HCT116 (cell line): ENCODE results near the gene ABCG1. TPM values are rescaled to one million over a fixed set of nuclear protein-coding genes. Genes with fewer than 3 reads are reported as not detected.

Experiments
- ATAC-seq: fragments of 200-7000 bp; cut with Tn5 transposase; 2 replicates; pipeline ENCODE4 v1.9.1; 2020; ENCODE audit warnings: mild to moderate bottlenecking, moderate library complexity
- BruUV-seq: library from RNA; stranded (reverse); fragments of 400-500 nt; replicated peaks from 2 replicates; lab custom pipeline; 2021; lab: Mats Ljungman, UMichigan
- CTCF ChIA-PET: fragments of 300-600 bp; sonication (Branson Sonifier 250); formaldehyde crosslinking; loops from one replicate; lab custom pipeline; 2021; ENCODE audit warnings: antibody characterized with exemption; lab: Charles Lee
- POLR2A ChIA-PET: fragments of 300-600, 350-600 bp; sonication (Branson Sonifier 250); formaldehyde crosslinking; loops from one replicate; lab custom pipeline; 2021; ENCODE audit warnings: antibody characterized with exemption; lab: Charles Lee
- RAD21 ChIA-PET, 2 experiments: fragments of 300-600 bp; sonication (Branson Sonifier 250); formaldehyde crosslinking; loops; one replicate each; lab custom pipeline; 2023; ENCODE audit warnings: low total read pairs in 2 of 2; ENCODE audit not compliant: uncharacterized antibody in 2 of 2, unreplicated experiment in 2 of 2, low non-redundant PET in 1 of 2; lab: Charles Lee
- DNase-seq: peaks from one replicate; pipeline ENCODE4 v3.0.0-alpha.2; 2010; ENCODE audit warnings: low read depth, low spot score
- H2AFZ ChIP-seq: fragments of 200-600 bp; shearing (Covaris generic), sonication (generic); 2 replicates; pipeline ENCODE4 v1.6.1; 2017; ENCODE audit warnings: low read depth, mixed run types, mixed read lengths, antibody characterized with exemption, low read length; ENCODE audit not compliant: poor library complexity, severe bottlenecking
- H3K27ac ChIP-seq: 2 replicates; pipeline ENCODE4 v1.5.1; 2012; ENCODE audit warnings: low read depth, low read length
- H3K27me3 ChIP-seq: fragments of 200-600 bp; sonication (generic); 2 replicates; pipeline ENCODE4 v1.6.1; 2016; ENCODE audit warnings: mixed run types, low read length, mixed read lengths; ENCODE audit not compliant: insufficient read depth
- H3K36me3 ChIP-seq, 2 experiments: fragments of 200-500 bp in 1 of 2; fragments of 200-600 bp in 1 of 2; sonication (Bioruptor generic) in 1 of 2; sonication (generic) in 1 of 2; 2 replicates each; pipeline versions ENCODE4 v1.5.1 to v1.6.1; 2014 to 2016; ENCODE audit warnings: low read length in 2 of 2, inconsistent platforms in 1 of 2, mixed read lengths in 1 of 2, mixed run types in 1 of 2; ENCODE audit not compliant: insufficient read depth in 2 of 2, control insufficient read depth in 1 of 2
- H3K4me1 ChIP-seq, 2 experiments: fragments of 200-600 bp in 1 of 2; sonication (generic) in 1 of 2; 2 replicates each; pipeline versions ENCODE4 v1.5.1 to v1.6.1; 2012 to 2017; ENCODE audit warnings: low read length in 2 of 2, inconsistent platforms in 1 of 2, mild to moderate bottlenecking in 1 of 2, mixed read lengths in 1 of 2, mixed run types in 1 of 2, moderate library complexity in 1 of 2; ENCODE audit not compliant: insufficient read depth in 2 of 2, control insufficient read depth in 1 of 2
- H3K4me2 ChIP-seq: fragments of 200-600 bp; sonication (generic); 2 replicates; pipeline ENCODE4 v1.6.1; 2017; ENCODE audit warnings: mixed run types, low read length, mixed read lengths
- H3K4me3 ChIP-seq, 2 experiments: fragments of 200-600 bp in 1 of 2; sonication (generic) in 1 of 2; replicated peaks in 1 of 2; 2 replicates each; pipeline ENCODE4 v1.5.1; 2011 to 2016; ENCODE audit warnings: low read length in 2 of 2, control low read depth in 1 of 2, low read depth in 1 of 2, mild to moderate bottlenecking in 1 of 2, mixed read lengths in 1 of 2, mixed run types in 1 of 2
- H3K79me2 ChIP-seq: fragments of 200-600 bp; sonication (generic); 2 replicates; pipeline ENCODE4 v1.6.1; 2017; ENCODE audit warnings: mild to moderate bottlenecking, mixed run types, low read length, moderate library complexity, mixed read lengths; ENCODE audit not compliant: insufficient read depth
- H3K9ac ChIP-seq: fragments of 200-600 bp; sonication (generic); 2 replicates; pipeline ENCODE4 v1.6.1; 2016; ENCODE audit warnings: low read length, mixed read lengths
- H3K9me2 ChIP-seq: fragments of 200-600 bp; sonication (generic), shearing (Covaris generic); 2 replicates; pipeline ENCODE4 v1.6.1; 2017; ENCODE audit warnings: mixed run types, mild to moderate bottlenecking, moderate library complexity; ENCODE audit not compliant: insufficient read depth
- H3K9me3 ChIP-seq, 2 experiments: fragments of 200-500 bp in 1 of 2; fragments of 200-600 bp in 1 of 2; sonication (Bioruptor generic) in 1 of 2; sonication (generic) in 1 of 2; 2 replicates each; pipeline ENCODE4 v1.6.1; 2014 to 2017; ENCODE audit warnings: low read length in 2 of 2, mixed read lengths in 2 of 2, inconsistent platforms in 1 of 2, low read depth in 1 of 2, mild to moderate bottlenecking in 1 of 2, mixed run types in 1 of 2, moderate library complexity in 1 of 2; ENCODE audit not compliant: control insufficient read depth in 1 of 2, insufficient read depth in 1 of 2
- H4K20me1 ChIP-seq: fragments of 200-600 bp; sonication (generic), shearing (Covaris generic); 2 replicates; pipeline ENCODE4 v1.6.1; 2017; ENCODE audit warnings: mixed run types, mild to moderate bottlenecking, moderate library complexity; ENCODE audit not compliant: insufficient read depth
- CBX3 ChIP-seq: IDR thresholded peaks from 2 replicates; pipeline ENCODE4 v1.6.1; 2012; ENCODE audit warnings: low read depth
- CEBPB ChIP-seq: IDR thresholded peaks from 2 replicates; pipeline ENCODE4 v1.6.1; 2012; ENCODE audit warnings: low read depth
- EGR1 ChIP-seq: IDR thresholded peaks from 2 replicates; pipeline ENCODE4 v1.6.1; 2012; ENCODE audit warnings: low read depth
- ELF1 ChIP-seq: IDR thresholded peaks from 2 replicates; pipeline ENCODE4 v1.6.1; 2012; ENCODE audit warnings: low read depth, borderline replicate concordance
- EZH2 ChIP-seq: fragments of 200-600 bp; sonication (generic); IDR thresholded peaks from 2 replicates; pipeline ENCODE4 v1.6.1; 2017; ENCODE audit warnings: antibody characterized with exemption, mixed run types
- EZH2phosphoT487 ChIP-seq: fragments of 200-600 bp; IDR thresholded peaks from 2 replicates; pipeline ENCODE4 v1.6.1; 2018; ENCODE audit warnings: antibody characterized with exemption, borderline replicate concordance
- FOSL1 ChIP-seq: IDR thresholded peaks from 2 replicates; pipeline ENCODE4 v1.6.1; 2012; ENCODE audit warnings: low read depth
- JUND ChIP-seq: IDR thresholded peaks from 2 replicates; pipeline ENCODE4 v1.6.1; 2012
- POLR2A ChIP-seq: IDR thresholded peaks from 2 replicates; pipeline ENCODE4 v1.7.0; 2011; ENCODE audit warnings: borderline replicate concordance; ENCODE audit not compliant: insufficient read depth, insufficient read length; ENCODE audit errors: extremely low read depth
- POLR2AphosphoS5 ChIP-seq: IDR thresholded peaks from 2 replicates; pipeline ENCODE4 v1.6.1; 2011; ENCODE audit warnings: mild to moderate bottlenecking, low read depth, low read length, moderate library complexity
- RAD21 ChIP-seq: IDR thresholded peaks from 2 replicates; pipeline ENCODE4 v1.6.1; 2012; ENCODE audit warnings: low read depth, mild to moderate bottlenecking
- SIN3A ChIP-seq: IDR thresholded peaks from 2 replicates; pipeline ENCODE4 v1.6.1; 2012; ENCODE audit warnings: low read depth
- SP1 ChIP-seq: IDR thresholded peaks from 2 replicates; pipeline ENCODE4 v1.6.1; 2012; ENCODE audit warnings: low read depth
- TCF7L2 ChIP-seq: IDR thresholded peaks from 2 replicates; pipeline ENCODE4 v1.7.0; 2011; ENCODE audit warnings: borderline replicate concordance, inconsistent platforms; ENCODE audit not compliant: insufficient read depth, insufficient read length; ENCODE audit errors: extremely low read depth
- ZFX ChIP-seq: fragments of 450-650 bp; IDR thresholded peaks from 2 replicates; pipeline ENCODE4 v1.6.1; 2017
- ZNF274 ChIP-seq: fragments of 200-500 bp; sonication (Bioruptor generic); IDR thresholded peaks from 2 replicates; pipeline ENCODE4 v1.6.1; 2014; ENCODE audit warnings: mild to moderate bottlenecking, low read depth, low read length, inconsistent platforms
- intact Hi-C: fragments of 100-400 bp; cut with micrococcal nuclease; formaldehyde crosslinking; loops from 2 replicates; pipeline ENCODE4 v1.10.0; 2022
- total RNA-seq: library from RNA; stranded (reverse); gene quantifications from one replicate; pipeline ENCODE4 v1.2.1, GENCODE V29; 2021; ENCODE audit not compliant: unreplicated experiment
- TF ChIP-seq, protein P1 (sequence below): IDR thresholded peaks from 2 replicates; pipeline ENCODE4 v1.6.1; 2011; ENCODE audit warnings: mild to moderate bottlenecking, low read length, moderate library complexity; ENCODE audit not compliant: insufficient replicate concordance; ENCODE audit errors: extremely low read depth
- TF ChIP-seq, protein P2 (sequence below): IDR thresholded peaks from 2 replicates; pipeline ENCODE4 v1.6.1; 2012

ABCG1 gene
- total RNA-seq, 1 experiment from 2014 or later, result 1.6 TPM

DNA sequence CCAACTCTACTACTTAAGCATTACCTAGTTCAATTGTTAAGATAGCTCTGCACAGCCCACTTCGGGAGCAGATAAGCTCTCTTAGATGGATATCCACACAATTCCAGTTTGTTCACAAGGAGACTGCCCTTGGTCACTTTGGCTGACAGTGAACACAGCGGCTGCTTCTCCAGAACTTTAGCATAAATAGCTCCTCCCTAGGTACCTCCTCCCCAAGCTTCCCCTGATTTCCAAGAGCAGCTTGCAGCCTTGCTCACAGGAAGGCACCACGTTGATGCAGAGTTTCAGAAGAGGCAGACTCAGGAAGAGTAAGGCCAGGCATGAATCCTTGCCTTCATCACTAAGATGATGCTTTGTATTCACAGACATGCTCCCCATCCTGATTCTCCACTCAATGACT, 71.6 kb downstream of the ABCG1 start:
- Histone ChIP-seq H3K9me3 (no peaks in the 10 kb centered on the region; a peak in 1 of 4 replicates), H3K4me3 (no peak overlapping the region), H3K27ac (no peak overlapping the region), H4K20me1 (no peaks in the 10 kb centered on the region), H3K4me1 (no peaks in the 10 kb centered on the region), H3K9me2 (no peaks in the 10 kb centered on the region), H3K9ac (no peak overlapping the region), H2AFZ (no peak overlapping the region), H3K4me2 (no peak overlapping the region), H3K36me3 (no peaks in the 10 kb centered on the region)
- DNase-seq, result no peak
- ChIA-PET POLR2A (no interaction called here), CTCF (no interaction called here), RAD21 (no interaction called here)
- BruUV-seq, result no TSS peak
- no peak for TF ChIP-seq SP1
- TF ChIP-seq, protein P1, sequence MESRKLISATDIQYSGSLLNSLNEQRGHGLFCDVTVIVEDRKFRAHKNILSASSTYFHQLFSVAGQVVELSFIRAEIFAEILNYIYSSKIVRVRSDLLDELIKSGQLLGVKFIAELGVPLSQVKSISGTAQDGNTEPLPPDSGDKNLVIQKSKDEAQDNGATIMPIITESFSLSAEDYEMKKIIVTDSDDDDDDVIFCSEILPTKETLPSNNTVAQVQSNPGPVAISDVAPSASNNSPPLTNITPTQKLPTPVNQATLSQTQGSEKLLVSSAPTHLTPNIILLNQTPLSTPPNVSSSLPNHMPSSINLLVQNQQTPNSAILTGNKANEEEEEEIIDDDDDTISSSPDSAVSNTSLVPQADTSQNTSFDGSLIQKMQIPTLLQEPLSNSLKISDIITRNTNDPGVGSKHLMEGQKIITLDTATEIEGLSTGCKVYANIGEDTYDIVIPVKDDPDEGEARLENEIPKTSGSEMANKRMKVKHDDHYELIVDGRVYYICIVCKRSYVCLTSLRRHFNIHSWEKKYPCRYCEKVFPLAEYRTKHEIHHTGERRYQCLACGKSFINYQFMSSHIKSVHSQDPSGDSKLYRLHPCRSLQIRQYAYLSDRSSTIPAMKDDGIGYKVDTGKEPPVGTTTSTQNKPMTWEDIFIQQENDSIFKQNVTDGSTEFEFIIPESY, result no peak
- no peak for TF ChIP-seq JUND
- TF ChIP-seq ZFX, result no peak
- TF ChIP-seq ELF1, result no peak
- TF ChIP-seq, protein P2, sequence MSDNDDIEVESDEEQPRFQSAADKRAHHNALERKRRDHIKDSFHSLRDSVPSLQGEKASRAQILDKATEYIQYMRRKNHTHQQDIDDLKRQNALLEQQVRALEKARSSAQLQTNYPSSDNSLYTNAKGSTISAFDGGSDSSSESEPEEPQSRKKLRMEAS, result no peak
- no peak for TF ChIP-seq CEBPB
- TF ChIP-seq POLR2A, result no peak
- TF ChIP-seq EGR1, result no peak
- no peak for TF ChIP-seq ZNF274
- no peak for TF ChIP-seq CBX3
- no peak for TF ChIP-seq SIN3A
- TF ChIP-seq TCF7L2, result no peak
- TF ChIP-seq EZH2, result no peak
- no peak for TF ChIP-seq RAD21
- no peak for TF ChIP-seq FOSL1
- TF ChIP-seq EZH2phosphoT487, result no peak
- TF ChIP-seq POLR2AphosphoS5, result no peak
- TF ChIP-seq, all 23 proteins: peak for 0
- intact Hi-C loops, result no loop called here
- ATAC-seq, result no peak
- no peaks in the 10 kb centered on the region for H3K79me2 ChIP-seq
- H3K27me3 ChIP-seq, result no peaks in the 10 kb centered on the region
